IPS-15b (cell line): Measurements from ENCODE around the gene PPP1R7.
"Not testable (repeated sequence)": the region's sequence is repeated elsewhere in the genome, so short reads cannot be mapped to it uniquely, and the experiment has no call there.

Source experiments
- H3K27me3 ChIP-seq: one replicate; pipeline ENCODE4 v1.6.1; 2013; ENCODE audit warnings: low read length; ENCODE audit not compliant: control insufficient read depth, insufficient read depth
- H3K36me3 ChIP-seq: one replicate; pipeline ENCODE4 v1.6.1; 2013; ENCODE audit warnings: low read length; ENCODE audit not compliant: control insufficient read depth, insufficient read depth
- H3K4me1 ChIP-seq: one replicate; pipeline ENCODE4 v1.6.1; 2013; ENCODE audit warnings: mild to moderate bottlenecking, low read length; ENCODE audit not compliant: control insufficient read depth, insufficient read depth
- H3K4me3 ChIP-seq: one replicate; pipeline ENCODE4 v1.5.1; 2013; ENCODE audit warnings: low read depth, low read length
- H3K9ac ChIP-seq: one replicate; pipeline ENCODE4 v1.6.1; 2013; ENCODE audit warnings: low read depth, mild to moderate bottlenecking, low read length
- H3K9me3 ChIP-seq: one replicate; pipeline ENCODE4 v1.6.1; 2013; ENCODE audit warnings: mild to moderate bottlenecking, low read length; ENCODE audit not compliant: control insufficient read depth, insufficient read depth

PPP1R7 gene

GRCh38 chr2:241149925-241150659 lies at the start of gene PPP1R7:
TSS of gene PPP1R7 (plus strand) at chr2:241150467. CDS start at chr2:241150496, 29 bp downstream.
- Histone ChIP-seq H3K27me3 (peaks cover 4% of the 10 kb centered on the region), H3K9me3 (no peaks in the 10 kb centered on the region), H3K36me3 (no peaks in the 10 kb centered on the region), H3K4me1 (no peaks in the 10 kb centered on the region), H3K4me3 (peak within 1 kb of the TSS; percentile 83), H3K9ac (peak within 1 kb of the TSS; percentile 79)

- no peaks in the 10 kb centered on the region for H3K27me3 ChIP-seq
- H3K36me3 ChIP-seq, result peaks cover 7% of the 10 kb centered on the region
- H3K4me1 ChIP-seq, result no peaks in the 10 kb centered on the region
- H3K4me3 ChIP-seq, result peak within 1 kb of the TSS; percentile 70
- H3K9ac ChIP-seq, result peak within 1 kb of the TSS; percentile 67
- no peaks in the 10 kb centered on the region for H3K9me3 ChIP-seq
Observed at GRCh38 chr2:241102239-241102803, 47.9 kb upstream of the PPP1R7 start, which contains the start of gene MTERF4. TSS of gene MTERF4 (minus strand) at chr2:241102287. CDS start at chr2:241102273, 14 bp downstream.

- Histone ChIP-seq H3K9ac (no peak overlapping the region), H3K4me3 (peak overlapping the region; percentile 70), H3K9me3 (no peaks in the 10 kb centered on the region), H3K27me3 (no peaks in the 10 kb centered on the region), H3K36me3 (peaks cover 15% of the 10 kb centered on the region), H3K4me1 (no peaks in the 10 kb centered on the region)
Observed at GRCh38 chr2:241103176-241103595, 47.1 kb upstream of the PPP1R7 start.

GRCh38 chr2:241104611-241105010 lies 45.7 kb upstream of the PPP1R7 start:
- not testable (repeated sequence) for H3K27me3 ChIP-seq, H3K4me1 ChIP-seq, H3K9ac ChIP-seq, H3K4me3 ChIP-seq, H3K9me3 ChIP-seq
- peaks cover 15% of the 10 kb centered on the region for H3K36me3 ChIP-seq

- Histone ChIP-seq H3K9ac (no peak overlapping the region), H3K36me3 (peaks cover 22% of the 10 kb centered on the region), H3K9me3 (no peaks in the 10 kb centered on the region), H3K4me1 (no peaks in the 10 kb centered on the region), H3K4me3 (no peak overlapping the region), H3K27me3 (no peaks in the 10 kb centered on the region)
Observed at GRCh38 chr2:241105641-241106040, 44.6 kb upstream of the PPP1R7 start.

GRCh38 chr2:241107031-241107783 lies 43.1 kb upstream of the PPP1R7 start:
- Histone ChIP-seq H3K9me3 (no peaks in the 10 kb centered on the region), H3K27me3 (no peaks in the 10 kb centered on the region), H3K36me3 (peaks cover 25% of the 10 kb centered on the region), H3K4me1 (no peaks in the 10 kb centered on the region), H3K4me3 (no peak overlapping the region), H3K9ac (no peak overlapping the region)

- no peak overlapping the region for H3K9ac ChIP-seq
- H3K9me3 ChIP-seq, result no peaks in the 10 kb centered on the region
- H3K4me3 ChIP-seq, result no peak overlapping the region
- H3K4me1 ChIP-seq, result no peaks in the 10 kb centered on the region
- peaks cover 29% of the 10 kb centered on the region for H3K36me3 ChIP-seq
- no peaks in the 10 kb centered on the region for H3K27me3 ChIP-seq
Observed at GRCh38 chr2:241108271-241109209, 41.7 kb upstream of the PPP1R7 start.

GRCh38 chr2:241109210-241110088 lies 40.8 kb upstream of the PPP1R7 start:
- Histone ChIP-seq H3K27me3 (no peaks in the 10 kb centered on the region), H3K9ac (no peak overlapping the region), H3K4me1 (no peaks in the 10 kb centered on the region), H3K4me3 (no peak overlapping the region), H3K36me3 (peaks cover 30% of the 10 kb centered on the region), H3K9me3 (no peaks in the 10 kb centered on the region)

GRCh38 chr2:241110089-241110606 lies 40.1 kb upstream of the PPP1R7 start:
- H3K27me3 ChIP-seq, result no peaks in the 10 kb centered on the region
- no peak overlapping the region for H3K9ac ChIP-seq
- peaks cover 30% of the 10 kb centered on the region for H3K36me3 ChIP-seq
- no peaks in the 10 kb centered on the region for H3K9me3 ChIP-seq
- no peaks in the 10 kb centered on the region for H3K4me1 ChIP-seq
- no peak overlapping the region for H3K4me3 ChIP-seq

- peaks cover 30% of the 10 kb centered on the region for H3K36me3 ChIP-seq
- H3K4me1 ChIP-seq, result no peaks in the 10 kb centered on the region
- H3K9me3 ChIP-seq, result no peaks in the 10 kb centered on the region
Observed at GRCh38 chr2:241110607-241111439, 39.4 kb upstream of the PPP1R7 start.

More at GRCh38 chr2:241110607-241111439, 39.4 kb upstream of the PPP1R7 start:
- Histone ChIP-seq H3K9ac (no peak overlapping the region), H3K4me3 (no peak overlapping the region), H3K27me3 (no peaks in the 10 kb centered on the region)
